Spleen (tissue), 7 donors: Measurements from ENCODE around the gene GSTK1.

Source experiments
- CTCF ChIP-seq, 11 experiments: fragments of 200-600 bp in 7 of 11; fragments of 450-650 bp in 4 of 11; sonication (generic) in 4 of 11; IDR thresholded peaks in 8 of 11; conservative IDR thresholded peaks in 3 of 11; 1 replicate in 7 of 11; 2 replicates in 4 of 11; pipeline versions ENCODE4 v1.4.0 to v1.8.0; 2016 to 2021; ENCODE audit warnings: antibody characterized with exemption in 11 of 11, inconsistent platforms in 4 of 11, mild to moderate bottlenecking in 1 of 11
- POLR2AphosphoS5 ChIP-seq, 3 donors: sonication (generic); formaldehyde crosslinking; IDR thresholded peaks; one replicate each; pipeline ENCODE4 v1.5.1; 2017; ENCODE audit warnings: antibody characterized with exemption in 3 of 3
- donor health status: DM: no; HTN: no; CAD: no; lungs with moderate emphysema.
- donor health status: DM: no; HTN: no; CAD: no.
- donor health status: DM: no; HTN: no; CAD: no.

- TF ChIP-seq CTCF (IDR thresholded peaks at IDR 0.05 in 8 of 11, conservative IDR thresholded peaks at IDR 0.05 in 3 of 11) (no peak), POLR2AphosphoS5 (IDR thresholded peaks at IDR 0.05) (no peak)
Measured at GRCh38 chr7:143252006-143252405, 11.2 kb upstream of the GSTK1 start.
